GM13976 (cell line): ENCODE data around the gene RDH8.

Experiments used
- DNase-seq: peaks from one replicate; pipeline ENCODE4 v3.0.0; 2012; ENCODE audit warnings: low spot score
- in situ Hi-C: fragments of 300-500 bp; cut with MboI; formaldehyde crosslinking; loops from one replicate; pipeline ENCODE4 v1.12.0; 2022; ENCODE audit warnings: low sequenced_read_pairs, mixed read lengths, inconsistent platforms; ENCODE audit not compliant: unreplicated experiment
- TF ChIP-seq, protein P1 (sequence below): IDR thresholded peaks from 2 replicates; pipeline ENCODE4 v1.5.1; 2012; ENCODE audit warnings: borderline replicate concordance, mild to moderate bottlenecking; ENCODE audit not compliant: insufficient read depth; ENCODE audit errors: extremely low read depth, missing control alignments, control extremely low read depth

Gene RDH8

GRCh38 chr19:10044390-10044789, 31.1 kb downstream of the RDH8 start:
- DNase-seq, result no peak
- TF ChIP-seq, protein P1, sequence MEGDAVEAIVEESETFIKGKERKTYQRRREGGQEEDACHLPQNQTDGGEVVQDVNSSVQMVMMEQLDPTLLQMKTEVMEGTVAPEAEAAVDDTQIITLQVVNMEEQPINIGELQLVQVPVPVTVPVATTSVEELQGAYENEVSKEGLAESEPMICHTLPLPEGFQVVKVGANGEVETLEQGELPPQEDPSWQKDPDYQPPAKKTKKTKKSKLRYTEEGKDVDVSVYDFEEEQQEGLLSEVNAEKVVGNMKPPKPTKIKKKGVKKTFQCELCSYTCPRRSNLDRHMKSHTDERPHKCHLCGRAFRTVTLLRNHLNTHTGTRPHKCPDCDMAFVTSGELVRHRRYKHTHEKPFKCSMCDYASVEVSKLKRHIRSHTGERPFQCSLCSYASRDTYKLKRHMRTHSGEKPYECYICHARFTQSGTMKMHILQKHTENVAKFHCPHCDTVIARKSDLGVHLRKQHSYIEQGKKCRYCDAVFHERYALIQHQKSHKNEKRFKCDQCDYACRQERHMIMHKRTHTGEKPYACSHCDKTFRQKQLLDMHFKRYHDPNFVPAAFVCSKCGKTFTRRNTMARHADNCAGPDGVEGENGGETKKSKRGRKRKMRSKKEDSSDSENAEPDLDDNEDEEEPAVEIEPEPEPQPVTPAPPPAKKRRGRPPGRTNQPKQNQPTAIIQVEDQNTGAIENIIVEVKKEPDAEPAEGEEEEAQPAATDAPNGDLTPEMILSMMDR, result no peak
- in situ Hi-C loops, result no loop called here

DNA sequence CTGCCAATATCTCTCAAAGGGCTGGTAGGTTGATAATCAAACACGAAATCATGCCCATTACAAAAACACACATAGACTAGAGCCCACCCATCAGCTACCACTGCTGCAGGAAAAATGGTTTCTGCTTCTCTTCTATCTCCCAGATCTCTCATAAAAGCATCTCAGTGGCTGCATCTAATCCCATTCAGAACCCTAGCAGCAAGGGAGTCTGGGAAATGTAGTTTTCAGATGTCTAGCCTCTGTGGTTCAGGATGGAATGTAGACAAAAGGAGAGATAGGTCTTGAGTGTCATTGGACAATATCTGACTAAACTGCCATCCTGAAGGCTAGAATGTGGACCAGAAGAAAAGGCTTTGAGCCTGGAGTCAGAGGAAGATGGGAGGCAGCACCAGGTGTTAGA, 32.1 kb downstream of the RDH8 start:
- TF ChIP-seq, protein P1, result no peak
- DNase-seq, result no peak
- in situ Hi-C loops, result no loop called here

GRCh38 chr19:10049626-10050025, 36.3 kb downstream of the RDH8 start:
- DNase-seq, result no peak
- TF ChIP-seq, protein P1, result no peak
- in situ Hi-C loops, result no loop called here

DNA sequence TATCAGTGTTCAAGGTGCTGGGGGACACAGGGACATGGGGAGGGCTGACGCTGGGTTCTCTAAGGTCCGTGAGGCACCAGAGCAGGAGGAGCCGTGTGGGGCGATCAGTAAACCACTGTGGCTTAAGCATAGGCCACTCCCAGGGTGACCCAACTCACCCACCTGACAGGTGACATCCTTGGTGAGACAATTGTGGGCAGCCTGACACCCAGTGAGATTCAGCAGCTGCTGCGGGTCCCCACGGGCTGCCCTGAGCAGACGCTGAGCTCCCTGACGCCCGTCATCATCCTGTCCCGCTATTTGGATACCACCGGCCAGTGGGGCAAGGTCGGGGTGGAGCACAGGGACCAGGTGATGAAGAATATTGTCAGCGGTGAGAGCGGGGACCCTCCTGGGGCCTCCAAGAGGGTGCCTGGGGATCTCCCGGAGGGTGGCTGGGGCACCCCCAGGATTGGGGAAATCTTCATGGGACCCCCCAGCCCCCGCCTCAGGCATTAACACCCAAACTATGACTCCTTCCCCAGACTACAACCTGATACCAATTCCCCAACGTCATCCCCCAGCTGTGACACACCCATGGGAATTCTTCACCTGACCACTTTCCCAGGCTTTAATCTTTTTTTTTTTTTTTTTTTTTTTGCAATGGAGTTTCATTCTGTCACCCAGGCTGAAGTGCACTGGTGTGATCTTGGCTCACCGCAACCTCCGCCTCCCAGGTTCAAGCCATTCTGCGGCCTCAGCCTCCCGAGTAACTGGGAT, 39.5 kb downstream of the RDH8 start:
- in situ Hi-C loops, result no loop called here
- DNase-seq, result no peak
- TF ChIP-seq, protein P1, result no peak

DNA sequence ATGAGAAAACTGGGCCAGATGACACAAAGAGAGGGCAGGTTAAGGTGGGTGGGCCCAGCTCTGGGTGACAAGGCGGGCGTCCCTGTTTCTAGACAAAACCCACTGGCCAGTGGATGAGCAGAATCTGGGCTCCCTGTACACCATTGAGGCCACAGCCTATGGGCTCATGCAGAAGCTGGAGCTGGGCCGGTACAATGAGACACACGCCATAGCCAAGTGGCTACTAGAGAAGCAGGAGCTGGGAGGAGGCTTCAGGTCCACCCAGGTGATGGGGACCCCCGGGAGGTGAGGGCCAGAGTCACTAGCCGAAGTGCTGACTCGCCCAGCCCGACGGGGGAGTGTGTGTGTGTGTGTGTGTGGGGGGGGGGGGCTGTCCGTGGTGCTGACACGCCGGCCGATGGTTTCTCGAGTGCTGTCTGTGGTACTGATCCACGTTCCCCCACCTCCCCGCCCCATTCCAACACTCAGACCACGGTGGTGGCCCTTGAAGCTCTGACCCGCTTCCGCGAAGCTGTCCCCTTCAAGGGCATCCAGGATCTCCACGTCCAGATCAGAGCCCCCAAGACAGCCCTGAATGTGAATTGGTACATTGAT, 48.5 kb downstream of the RDH8 start:
- in situ Hi-C loops, result no loop called here
- no peak for DNase-seq
- TF ChIP-seq, protein P1, result no peak

- DNase-seq, result no peak
- in situ Hi-C loops, result no loop called here
- TF ChIP-seq, protein P1, result no peak
Observed at GRCh38 chr19:10068205-10068604, 54.9 kb downstream of the RDH8 start.
